Brain microvascular endothelial cell (primary cell): Measurements from ENCODE around the gene SSBP2.

ENCODE experiments used
- DNase-seq: peaks from one replicate; pipeline ENCODE4 v3.0.0-alpha.2; 2020
- H3K27ac ChIP-seq: fragments of 250-450 bp; sonication (Bioruptor Pico); 2 replicates; pipeline ENCODE4 v1.5.1; 2020; ENCODE audit warnings: mild to moderate bottlenecking, moderate library complexity
- H3K27me3 ChIP-seq: fragments of 250-450 bp; sonication (Bioruptor Pico); replicated peaks from 2 replicates; pipeline ENCODE4 v1.5.1; 2020; ENCODE audit warnings: mild to moderate bottlenecking
- H3K36me3 ChIP-seq: fragments of 250-450 bp; sonication (Bioruptor Pico); replicated peaks from 2 replicates; pipeline ENCODE4 v1.5.1; 2020; ENCODE audit warnings: mild to moderate bottlenecking
- H3K4me3 ChIP-seq: 2 replicates; pipeline ENCODE4 v1.5.1; 2011; ENCODE audit warnings: low read depth, mild to moderate bottlenecking, control low read depth, low read length, moderate library complexity
- CTCF ChIP-seq: IDR thresholded peaks from 2 replicates; pipeline ENCODE4 v1.5.1; 2011; ENCODE audit warnings: low read depth, mild to moderate bottlenecking, moderate library complexity, low read length, control low read depth, inconsistent platforms; ENCODE audit errors: missing control alignments
- in situ Hi-C: cut with HindIII; loops from 2 replicates; pipeline ENCODE4 v1.10.0; 2017; ENCODE audit warnings: low sequenced_read_pairs, low pct_ligation_motif_present

The SSBP2 gene

GRCh38 chr5:81726297-81726696, 24.6 kb downstream of the SSBP2 start:
- DNase-seq: no peak
- H3K27ac ChIP-seq: no peak overlapping the region
- no peaks in the 10 kb centered on the region for H3K36me3 ChIP-seq
- in situ Hi-C loops: no loop called here
- no peak for TF ChIP-seq CTCF
- no peaks in the 10 kb centered on the region for H3K27me3 ChIP-seq
- no peak overlapping the region for H3K4me3 ChIP-seq

- Histone ChIP-seq H3K27me3 (no peaks in the 10 kb centered on the region), H3K36me3 (no peaks in the 10 kb centered on the region), H3K4me3 (no peak overlapping the region), H3K27ac (no peak overlapping the region)
- in situ Hi-C loops: no loop called here
- DNase-seq: no peak
- no peak for TF ChIP-seq CTCF
Observed at GRCh38 chr5:81724571-81724970, 26.3 kb downstream of the SSBP2 start.

GRCh38 chr5:81724108-81724507, 26.8 kb downstream of the SSBP2 start:
- H3K4me3 ChIP-seq: no peak overlapping the region
- H3K27me3 ChIP-seq: no peaks in the 10 kb centered on the region
- in situ Hi-C loops: no loop called here
- DNase-seq: no peak
- TF ChIP-seq CTCF: no peak
- no peak overlapping the region for H3K27ac ChIP-seq
- no peaks in the 10 kb centered on the region for H3K36me3 ChIP-seq

- H3K27me3 ChIP-seq: no peaks in the 10 kb centered on the region
- no peak overlapping the region for H3K27ac ChIP-seq
- no peak for DNase-seq
- in situ Hi-C loops: no loop called here
- no peak for TF ChIP-seq CTCF
- H3K36me3 ChIP-seq: no peaks in the 10 kb centered on the region
- H3K4me3 ChIP-seq: no peak overlapping the region
Observed at GRCh38 chr5:81721049-81721448, 29.8 kb downstream of the SSBP2 start.

GRCh38 chr5:81719743-81720345, 31.1 kb downstream of the SSBP2 start:
- no peak for TF ChIP-seq CTCF
- in situ Hi-C loops: no loop called here
- H3K4me3 ChIP-seq: no peak overlapping the region
- no peaks in the 10 kb centered on the region for H3K27me3 ChIP-seq
- H3K27ac ChIP-seq: no peak overlapping the region
- H3K36me3 ChIP-seq: no peaks in the 10 kb centered on the region
- DNase-seq: no peak

- no peak for TF ChIP-seq CTCF
- Histone ChIP-seq H3K4me3 (no peak overlapping the region), H3K27ac (no peak overlapping the region), H3K27me3 (no peaks in the 10 kb centered on the region), H3K36me3 (no peaks in the 10 kb centered on the region)
- in situ Hi-C loops: no loop called here
- DNase-seq: no peak
Observed at GRCh38 chr5:81718300-81718699, 32.6 kb downstream of the SSBP2 start.
